SK-N-SH treated with all-trans-retinoic acid at 6 μM for 48 hours (cell line): Measurements from ENCODE around the gene LARP4B.

Experiments used
- ARNTL ChIP-seq: fragments of 450-650 bp; formaldehyde crosslinking; IDR thresholded peaks from 2 replicates; pipeline ENCODE4 v1.5.0; 2020; ENCODE audit warnings: low read depth, mild to moderate bottlenecking, moderate library complexity, borderline replicate concordance
- CREB5 ChIP-seq: fragments of 250-450 bp; sonication (Bioruptor Pico); IDR thresholded peaks from 2 replicates; pipeline ENCODE4 v1.5.1; 2020; ENCODE audit warnings: low read depth, mild to moderate bottlenecking, moderate library complexity
- CSRNP3 ChIP-seq: fragments of 250-450 bp; sonication (Bioruptor Pico); IDR thresholded peaks from 2 replicates; pipeline ENCODE4 v1.5.1; 2021; ENCODE audit warnings: mild to moderate bottlenecking, moderate library complexity
- ISL1 ChIP-seq: fragments of 250-450 bp; sonication (Bioruptor Pico); IDR thresholded peaks from 2 replicates; pipeline ENCODE4 v2.1.2; 2022; ENCODE audit warnings: mild to moderate bottlenecking, moderate library complexity
- PATZ1 ChIP-seq: fragments of 250-450 bp; sonication (Bioruptor Pico); IDR thresholded peaks from 2 replicates; pipeline ENCODE4 v1.8.0; 2020; ENCODE audit warnings: mild to moderate bottlenecking, moderate library complexity, borderline replicate concordance
- PPARA ChIP-seq: fragments of 250-450 bp; sonication (Bioruptor Pico); IDR thresholded peaks from 2 replicates; pipeline ENCODE4 v1.5.0; 2020; ENCODE audit warnings: mild to moderate bottlenecking, borderline replicate concordance
- RARB ChIP-seq: fragments of 250-450 bp; sonication (Bioruptor Pico); IDR thresholded peaks from 2 replicates; pipeline ENCODE4 v1.8.0; 2021; ENCODE audit warnings: mild to moderate bottlenecking, moderate library complexity
- TCF4 ChIP-seq: fragments of 250-450 bp; sonication (Bioruptor Pico); IDR thresholded peaks from 2 replicates; pipeline ENCODE4 v1.8.0; 2021; ENCODE audit warnings: mild to moderate bottlenecking, moderate library complexity, borderline replicate concordance
- ZNF565 ChIP-seq: fragments of 450-650 bp; formaldehyde crosslinking; conservative IDR thresholded peaks from 2 replicates; pipeline ENCODE4 v1.5.0; 2020; ENCODE audit warnings: low read depth, mild to moderate bottlenecking, moderate library complexity
- ZNF8 ChIP-seq: fragments of 450-650 bp; formaldehyde crosslinking; IDR thresholded peaks from 2 replicates; pipeline ENCODE4 v1.5.0; 2020; ENCODE audit warnings: mild to moderate bottlenecking, moderate library complexity
- TF ChIP-seq, protein P1 (sequence below): fragments of 250-450 bp; sonication (Bioruptor Pico); IDR thresholded peaks from 2 replicates; pipeline ENCODE4 v1.8.0; 2021; ENCODE audit warnings: low read depth, mild to moderate bottlenecking, moderate library complexity, borderline replicate concordance

- no peak for TF ChIP-seq PATZ1
- TF ChIP-seq, protein P1, sequence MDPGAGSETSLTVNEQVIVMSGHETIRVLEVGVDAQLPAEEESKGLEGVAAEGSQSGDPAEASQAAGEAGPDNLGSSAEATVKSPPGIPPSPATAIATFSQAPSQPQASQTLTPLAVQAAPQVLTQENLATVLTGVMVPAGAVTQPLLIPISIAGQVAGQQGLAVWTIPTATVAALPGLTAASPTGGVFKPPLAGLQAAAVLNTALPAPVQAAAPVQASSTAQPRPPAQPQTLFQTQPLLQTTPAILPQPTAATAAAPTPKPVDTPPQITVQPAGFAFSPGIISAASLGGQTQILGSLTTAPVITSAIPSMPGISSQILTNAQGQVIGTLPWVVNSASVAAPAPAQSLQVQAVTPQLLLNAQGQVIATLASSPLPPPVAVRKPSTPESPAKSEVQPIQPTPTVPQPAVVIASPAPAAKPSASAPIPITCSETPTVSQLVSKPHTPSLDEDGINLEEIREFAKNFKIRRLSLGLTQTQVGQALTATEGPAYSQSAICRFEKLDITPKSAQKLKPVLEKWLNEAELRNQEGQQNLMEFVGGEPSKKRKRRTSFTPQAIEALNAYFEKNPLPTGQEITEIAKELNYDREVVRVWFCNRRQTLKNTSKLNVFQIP: no peak
- no peak for TF ChIP-seq ZNF565
- no peak for TF ChIP-seq PPARA
- TF ChIP-seq ARNTL: no peak
- TF ChIP-seq TCF4: no peak
- TF ChIP-seq CREB5 (CRISPR knock-in tag): no peak
- TF ChIP-seq RARB: no peak
- no peak for TF ChIP-seq ZNF8 (CRISPR knock-in tag)
- TF ChIP-seq CSRNP3 (CRISPR knock-in tag): no peak
- TF ChIP-seq ISL1: no peak
Measured at GRCh38 chr10:784403-785088, 147.0 kb downstream of the LARP4B start.
